IMR-90 (cell line): Measurements from ENCODE around the gene ADH6. TPM values are rescaled to one million over a fixed set of nuclear protein-coding genes. Genes with fewer than 3 reads are reported as not detected.

Source experiments
- ATAC-seq: fragments of 200-7000 bp; cut with Tn5 transposase; 2 replicates; pipeline ENCODE4 v1.9.1; 2020; ENCODE audit warnings: low read depth, mild to moderate bottlenecking, moderate library complexity
- Bru-seq: library from RNA; stranded (reverse); fragments of 400-500 nt; gene quantifications from one replicate; lab custom pipeline; 2021; lab: Mats Ljungman, UMichigan
- BruChase-seq, 2 experiments: library from RNA; stranded (reverse); fragments of 400-500 nt; gene quantifications; one replicate each; lab custom pipeline; 2021; lab: Mats Ljungman, UMichigan
- BruUV-seq: library from RNA; stranded (reverse); fragments of 400-500 nt; replicated peaks from 2 replicates; lab custom pipeline; 2021; lab: Mats Ljungman, UMichigan
- CTCF ChIA-PET: fragments of 300-600 bp; formaldehyde crosslinking; extraction: SDS; loops from one replicate; lab custom pipeline; 2021; ENCODE audit warnings: antibody characterized with exemption; lab: Yijun Ruan, JAX
- POLR2A ChIA-PET: fragments of 300-600 bp; sonication (Branson Sonifier 250); formaldehyde crosslinking; loops from one replicate; lab custom pipeline; 2022; ENCODE audit warnings: antibody characterized with exemption; ENCODE audit not compliant: unreplicated experiment; lab: Charles Lee
- DNase-seq: peaks from one replicate; pipeline ENCODE4 v3.0.0; 2013
- H2AFZ ChIP-seq: replicated peaks from 2 replicates; pipeline ENCODE3; 2013; ENCODE audit warnings: low read length, mild to moderate bottlenecking; ENCODE audit not compliant: poor library complexity
- H2AK5ac ChIP-seq: 2 replicates; pipeline ENCODE4 v1.6.1; 2013; ENCODE audit warnings: low read depth, low read length, inconsistent platforms
- H2AK9ac ChIP-seq: replicated peaks from 2 replicates; pipeline ENCODE3; 2013; ENCODE audit warnings: mild to moderate bottlenecking, low read depth, low read length, moderate library complexity; ENCODE audit not compliant: poor library complexity
- H2BK120ac ChIP-seq: 2 replicates; pipeline ENCODE4 v1.6.1; 2013; ENCODE audit warnings: low read depth, low read length, inconsistent platforms
- H2BK15ac ChIP-seq: 3 replicates; pipeline ENCODE4 v1.6.1; 2013; ENCODE audit warnings: low read depth, low read length, inconsistent platforms
- H2BK20ac ChIP-seq: 2 replicates; pipeline ENCODE4 v1.6.1; 2013; ENCODE audit warnings: low read depth, mild to moderate bottlenecking, inconsistent platforms, low read length, moderate library complexity
- H2BK5ac ChIP-seq: 2 replicates; pipeline ENCODE4 v1.6.1; 2013; ENCODE audit warnings: mild to moderate bottlenecking, low read depth, low read length, inconsistent platforms; ENCODE audit not compliant: poor library complexity, severe bottlenecking
- H3K14ac ChIP-seq: replicated peaks from 2 replicates; pipeline ENCODE4 v1.6.1; 2013; ENCODE audit warnings: low read depth, low read length, inconsistent platforms
- H3K18ac ChIP-seq: 2 replicates; pipeline ENCODE4 v1.6.1; 2013; ENCODE audit warnings: low read depth, low read length, control low read depth
- H3K23ac ChIP-seq: 2 replicates; pipeline ENCODE4 v1.6.1; 2013; ENCODE audit warnings: low read depth, low read length, inconsistent platforms
- H3K27ac ChIP-seq: 2 replicates; pipeline ENCODE4 v1.5.1; 2013; ENCODE audit warnings: mild to moderate bottlenecking, control low read depth, low read length; ENCODE audit not compliant: insufficient read depth
- H3K27me3 ChIP-seq: 2 replicates; pipeline ENCODE4 v1.6.1; 2013; ENCODE audit warnings: low read length; ENCODE audit not compliant: control insufficient read depth, insufficient read depth
- H3K36me3 ChIP-seq: 2 replicates; pipeline ENCODE4 v1.6.1; 2013; ENCODE audit warnings: low read length, mixed read lengths; ENCODE audit not compliant: control insufficient read depth, insufficient read depth
- H3K4ac ChIP-seq: 2 replicates; pipeline ENCODE4 v1.6.1; 2013; ENCODE audit warnings: low read depth, low read length, inconsistent platforms
- H3K4me1 ChIP-seq: 2 replicates; pipeline ENCODE4 v1.6.1; 2013; ENCODE audit warnings: low read length, mixed read lengths; ENCODE audit not compliant: control insufficient read depth, insufficient read depth
- H3K4me2 ChIP-seq: 2 replicates; pipeline ENCODE4 v1.6.1; 2013; ENCODE audit warnings: low read depth, mild to moderate bottlenecking, control low read depth, low read length, moderate library complexity
- H3K4me3 ChIP-seq: 2 replicates; pipeline ENCODE4 v1.5.1; 2013; ENCODE audit warnings: low read depth, mild to moderate bottlenecking, control low read depth, low read length, moderate library complexity; ENCODE audit not compliant: insufficient read depth
- H3K56ac ChIP-seq: 2 replicates; pipeline ENCODE4 v1.6.1; 2013; ENCODE audit warnings: low read length, inconsistent platforms; ENCODE audit not compliant: insufficient read depth; ENCODE audit errors: extremely low read depth
- H3K79me1 ChIP-seq, 2 experiments: 2 replicates each; pipeline ENCODE4 v1.6.1; 2013; ENCODE audit warnings: low read length in 2 of 2, inconsistent platforms in 1 of 2, low read depth in 1 of 2
- H3K9ac ChIP-seq: 2 replicates; pipeline ENCODE4 v1.6.1; 2013; ENCODE audit warnings: low read depth, low read length, control low read depth
- H3K9me1 ChIP-seq: 2 replicates; pipeline ENCODE4 v1.6.1; 2013; ENCODE audit warnings: low read length, inconsistent platforms; ENCODE audit not compliant: insufficient read depth
- H3K9me3 ChIP-seq: 2 replicates; pipeline ENCODE4 v1.6.1; 2013; ENCODE audit warnings: low read length; ENCODE audit not compliant: control insufficient read depth, insufficient read depth
- H4K20me1 ChIP-seq: 2 replicates; pipeline ENCODE4 v1.6.1; 2013; ENCODE audit warnings: low read length, inconsistent platforms; ENCODE audit not compliant: insufficient read depth
- H4K5ac ChIP-seq: 2 replicates; pipeline ENCODE4 v1.6.1; 2013; ENCODE audit warnings: mild to moderate bottlenecking, low read depth, low read length, control low read depth
- H4K8ac ChIP-seq, 2 experiments: 2 replicates each; pipeline ENCODE4 v1.6.1; 2013; ENCODE audit warnings: low read depth in 2 of 2, low read length in 2 of 2, control low read depth in 1 of 2, inconsistent platforms in 1 of 2
- H4K91ac ChIP-seq: 2 replicates; pipeline ENCODE4 v1.6.1; 2013; ENCODE audit warnings: low read depth, low read length, inconsistent platforms; ENCODE audit not compliant: insufficient read depth
- BHLHE40 ChIP-seq: fragments of 150-350 bp; IDR thresholded peaks from 2 replicates; pipeline ENCODE4 v1.6.1; 2016; ENCODE audit warnings: mild to moderate bottlenecking, low read depth, low read length
- CEBPB ChIP-seq: IDR thresholded peaks from 2 replicates; pipeline ENCODE4 v1.6.1; 2012; ENCODE audit warnings: low read depth, low read length, improper control_type of control experiment
- CHD1 ChIP-seq: IDR thresholded peaks from 2 replicates; pipeline ENCODE4 v1.6.1; 2012; ENCODE audit warnings: low read depth, low read length, improper control_type of control experiment
- CTCF ChIP-seq: conservative IDR thresholded peaks from 2 replicates; pipeline ENCODE4 v1.5.1; 2012; ENCODE audit warnings: mild to moderate bottlenecking, low read depth, low read length, improper control_type of control experiment
- FOS ChIP-seq: fragments of 150-350 bp; IDR thresholded peaks from 2 replicates; pipeline ENCODE4 v1.6.1; 2016; ENCODE audit warnings: low read depth, low read length
- MAFK ChIP-seq: IDR thresholded peaks from 2 replicates; pipeline ENCODE4 v1.6.1; 2012; ENCODE audit warnings: low read depth, low read length, improper control_type of control experiment
- MAZ ChIP-seq: IDR thresholded peaks from 2 replicates; pipeline ENCODE4 v1.6.1; 2012; ENCODE audit warnings: low read depth, mild to moderate bottlenecking, low read length, improper control_type of control experiment, moderate library complexity, borderline replicate concordance
- MXI1 ChIP-seq: IDR thresholded peaks from 2 replicates; pipeline ENCODE4 v1.6.1; 2012; ENCODE audit warnings: low read depth, mild to moderate bottlenecking, low read length, moderate library complexity, borderline replicate concordance
- NFE2L2 ChIP-seq: fragments of 150-350 bp; IDR thresholded peaks from 2 replicates; pipeline ENCODE4 v1.6.1; 2016; ENCODE audit warnings: low read depth, mild to moderate bottlenecking, low read length
- POLR2A ChIP-seq: IDR thresholded peaks from 2 replicates; pipeline ENCODE4 v1.6.1; 2012; ENCODE audit warnings: mild to moderate bottlenecking, low read depth, low read length
- RAD21 ChIP-seq: IDR thresholded peaks from 2 replicates; pipeline ENCODE4 v1.6.1; 2012; ENCODE audit warnings: low read length, improper control_type of control experiment
- RCOR1 ChIP-seq: IDR thresholded peaks from 2 replicates; pipeline ENCODE4 v1.6.1; 2012; ENCODE audit warnings: mild to moderate bottlenecking, low read length, improper control_type of control experiment; ENCODE audit not compliant: insufficient replicate concordance
- RFX5 ChIP-seq: IDR thresholded peaks from 2 replicates; pipeline ENCODE4 v1.8.0; 2012; ENCODE audit warnings: low read depth, mild to moderate bottlenecking, low read length, moderate library complexity
- SMC3 ChIP-seq: fragments of 150-350 bp; IDR thresholded peaks from 2 replicates; pipeline ENCODE4 v1.6.1; 2016; ENCODE audit warnings: low read depth, mild to moderate bottlenecking, antibody characterized with exemption, low read length, moderate library complexity
- WGBS, 2 experiments: methylation state at CpG; one replicate each; pipeline versions ENCODE4 v1.1.5 to v1.1.7; 2013; ENCODE audit warnings: missing lambda C conversion rate in 2 of 2; ENCODE audit not compliant: insufficient read length in 1 of 2; ENCODE audit errors: extremely low coverage in 2 of 2; 5-methylcytosine and 5-hydroxymethylcytosine counted together
- dilution Hi-C: fragments of 300-500 bp; cut with HindIII; formaldehyde crosslinking; loops from one replicate; pipeline ENCODE4 v1.14.3; 2018; ENCODE audit warnings: low sequenced_read_pairs; ENCODE audit not compliant: unreplicated experiment
- in situ Hi-C: fragments of 300-500 bp; cut with MboI; formaldehyde crosslinking; loops from 3 replicates; pipeline ENCODE4 v1.14.3; 2019; ENCODE audit warnings: low sequenced_read_pairs, inconsistent platforms, mixed read lengths
- intact Hi-C: fragments of 100-400 bp; cut with micrococcal nuclease; formaldehyde crosslinking; loops from 2 replicates; pipeline ENCODE4 v1.10.0; 2022
- long read RNA-seq: library from polyadenylated mRNA; unstranded; transcript quantifications from one replicate; pipeline ENCODE4 v2.0.0, GENCODE V29; 2021; ENCODE audit not compliant: unreplicated experiment
- polyA plus RNA-seq, 3 experiments: library from polyadenylated mRNA; depleted of rRNA; stranded (reverse); fragments of >200 nt; gene quantifications; 2 replicates each; pipeline ENCODE4 v1.2.3, GENCODE V29; 2012; ENCODE audit warnings: low replicate concordance in 1 of 3
- total RNA-seq: library from RNA; depleted of rRNA; stranded (reverse); fragments of >200 nt; gene quantifications from 2 replicates; pipeline ENCODE4 v1.2.3, GENCODE V29; 2012; rRNA removed
- TF ChIP-seq, protein P1 (sequence below): fragments of 150-350 bp; IDR thresholded peaks from 2 replicates; pipeline ENCODE4 v1.6.1; 2017; ENCODE audit warnings: mild to moderate bottlenecking, antibody characterized with exemption, low read length, low read depth
- TF ChIP-seq, protein P2 (sequence below): fragments of 150-350 bp; IDR thresholded peaks from 2 replicates; pipeline ENCODE4 v1.6.1; 2016; ENCODE audit warnings: low read depth, mild to moderate bottlenecking, low read length, moderate library complexity, borderline replicate concordance

ADH6 gene
- total RNA-seq (not detected in 2 replicates), polyA plus RNA-seq (2012; rRNA removed) (not detected in 2 replicates), Bru-seq, nascent RNA (not detected), BruChase-seq, experiment 1, labeled RNA remaining after a 6-hour chase (percentile 5 among the genes with signal in this experiment), BruChase-seq, experiment 2, labeled RNA remaining after a 2-hour chase (not detected)
- not detected in 2 replicates for polyA plus RNA-seq (2012; cell fraction: cytosol; rRNA removed)
- not detected in 2 replicates for polyA plus RNA-seq (2012; cell fraction: nucleus; rRNA removed; ENCODE audit: low replicate concordance)
- long read RNA-seq: 0 reads

- WGBS, 2 experiments: no CpG with 5 or more reads among the region's 3 CpGs
- dilution Hi-C loops: no loop called here
- H4K5ac ChIP-seq: peak within 1 kb of the TSS; percentile 2; the same call in 1 of the 2 replicates
- no peak within 1 kb of the TSS for H3K4me2 ChIP-seq
- H2AFZ ChIP-seq: no peak within 1 kb of the TSS
- no peak for ATAC-seq
- no peak within 1 kb of the TSS for H2AK9ac ChIP-seq
- no peaks in the 10 kb centered on the region for H3K9me1 ChIP-seq
- DNase-seq: no peak
- H3K27me3 ChIP-seq: no peaks in the 10 kb centered on the region
- no peak within 1 kb of the TSS for H4K8ac ChIP-seq
- ChIA-PET POLR2A (no interaction called here), CTCF (no interaction called here)
- in situ Hi-C loops: no loop called here
- H3K18ac ChIP-seq: no peak within 1 kb of the TSS
- H3K23ac ChIP-seq: no peak within 1 kb of the TSS
- no peak within 1 kb of the TSS for H3K27ac ChIP-seq
- 0 out of 2 replicates have a peak, but pooled peaks cover 1% of the 10 kb centered on the region for H3K4me1 ChIP-seq
- 0 out of 2 replicates have a peak within 1 kb of the TSS, but pooled peaks have one; percentile 15 for H2BK120ac ChIP-seq
- H2BK20ac ChIP-seq: no peak within 1 kb of the TSS
- no peak within 1 kb of the TSS for H4K91ac ChIP-seq
- no peak within 1 kb of the TSS for H3K9ac ChIP-seq
- H4K20me1 ChIP-seq: no peaks in the 10 kb centered on the region
- H3K4ac ChIP-seq: no peak within 1 kb of the TSS
- TF ChIP-seq CHD1: no peak
- no peak for TF ChIP-seq NFE2L2
- no peak for TF ChIP-seq MXI1
- no peak for TF ChIP-seq SMC3
- TF ChIP-seq POLR2A: no peak
- TF ChIP-seq, protein P1, sequence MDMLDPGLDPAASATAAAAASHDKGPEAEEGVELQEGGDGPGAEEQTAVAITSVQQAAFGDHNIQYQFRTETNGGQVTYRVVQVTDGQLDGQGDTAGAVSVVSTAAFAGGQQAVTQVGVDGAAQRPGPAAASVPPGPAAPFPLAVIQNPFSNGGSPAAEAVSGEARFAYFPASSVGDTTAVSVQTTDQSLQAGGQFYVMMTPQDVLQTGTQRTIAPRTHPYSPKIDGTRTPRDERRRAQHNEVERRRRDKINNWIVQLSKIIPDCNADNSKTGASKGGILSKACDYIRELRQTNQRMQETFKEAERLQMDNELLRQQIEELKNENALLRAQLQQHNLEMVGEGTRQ: no peak
- TF ChIP-seq RFX5: no peak
- no peak for TF ChIP-seq FOS
- TF ChIP-seq, protein P2, sequence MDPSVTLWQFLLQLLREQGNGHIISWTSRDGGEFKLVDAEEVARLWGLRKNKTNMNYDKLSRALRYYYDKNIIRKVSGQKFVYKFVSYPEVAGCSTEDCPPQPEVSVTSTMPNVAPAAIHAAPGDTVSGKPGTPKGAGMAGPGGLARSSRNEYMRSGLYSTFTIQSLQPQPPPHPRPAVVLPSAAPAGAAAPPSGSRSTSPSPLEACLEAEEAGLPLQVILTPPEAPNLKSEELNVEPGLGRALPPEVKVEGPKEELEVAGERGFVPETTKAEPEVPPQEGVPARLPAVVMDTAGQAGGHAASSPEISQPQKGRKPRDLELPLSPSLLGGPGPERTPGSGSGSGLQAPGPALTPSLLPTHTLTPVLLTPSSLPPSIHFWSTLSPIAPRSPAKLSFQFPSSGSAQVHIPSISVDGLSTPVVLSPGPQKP: no peak
- TF ChIP-seq MAFK: no peak
- TF ChIP-seq CTCF: no peak
- no peak for TF ChIP-seq MAZ
- TF ChIP-seq BHLHE40: no peak
- TF ChIP-seq CEBPB: no peak
- TF ChIP-seq RAD21: no peak
- TF ChIP-seq RCOR1: no peak
- no peaks in the 10 kb centered on the region for H3K79me1 ChIP-seq
- H3K36me3 ChIP-seq: no peaks in the 10 kb centered on the region
- intact Hi-C loops: no loop called here
- H3K4me3 ChIP-seq: no peak within 1 kb of the TSS
- no peak within 1 kb of the TSS for H3K14ac ChIP-seq
- H3K9me3 ChIP-seq: no peaks in the 10 kb centered on the region
- BruUV-seq: no TSS peak
- H2BK5ac ChIP-seq: no peak within 1 kb of the TSS
- no peak within 1 kb of the TSS for H3K56ac ChIP-seq
- H2BK15ac ChIP-seq: no peak within 1 kb of the TSS
- no peak within 1 kb of the TSS for H2AK5ac ChIP-seq
Observed at GRCh38 chr4:99219072-99219471, at the start of gene ADH6. Gene ADH6 (minus strand): TSS chr4:99219246. CDS start chr4:99219152, 94 bp downstream.
